HCT116 (cell line): ENCODE results near the gene KANSL1. TPM values are rescaled to one million over a fixed set of nuclear protein-coding genes. Genes with fewer than 3 reads are reported as not detected.

Experiments
- ATAC-seq: fragments of 200-7000 bp; cut with Tn5 transposase; 2 replicates; pipeline ENCODE4 v1.9.1; 2020; ENCODE audit warnings: mild to moderate bottlenecking, moderate library complexity
- BruUV-seq: library from RNA; stranded (reverse); fragments of 400-500 nt; replicated peaks from 2 replicates; lab custom pipeline; 2021; lab: Mats Ljungman, UMichigan
- CTCF ChIA-PET: fragments of 300-600 bp; sonication (Branson Sonifier 250); formaldehyde crosslinking; loops from one replicate; lab custom pipeline; 2021; ENCODE audit warnings: antibody characterized with exemption; lab: Charles Lee
- POLR2A ChIA-PET: fragments of 300-600, 350-600 bp; sonication (Branson Sonifier 250); formaldehyde crosslinking; loops from one replicate; lab custom pipeline; 2021; ENCODE audit warnings: antibody characterized with exemption; lab: Charles Lee
- RAD21 ChIA-PET, 2 experiments: fragments of 300-600 bp; sonication (Branson Sonifier 250); formaldehyde crosslinking; loops; one replicate each; lab custom pipeline; 2023; ENCODE audit warnings: low total read pairs in 2 of 2; ENCODE audit not compliant: uncharacterized antibody in 2 of 2, unreplicated experiment in 2 of 2, low non-redundant PET in 1 of 2; lab: Charles Lee
- DNase-seq: peaks from one replicate; pipeline ENCODE4 v3.0.0-alpha.2; 2010; ENCODE audit warnings: low read depth, low spot score
- H2AFZ ChIP-seq: fragments of 200-600 bp; shearing (Covaris generic), sonication (generic); 2 replicates; pipeline ENCODE4 v1.6.1; 2017; ENCODE audit warnings: low read depth, mixed run types, mixed read lengths, antibody characterized with exemption, low read length; ENCODE audit not compliant: poor library complexity, severe bottlenecking
- H3K27ac ChIP-seq: 2 replicates; pipeline ENCODE4 v1.5.1; 2012; ENCODE audit warnings: low read depth, low read length
- H3K27me3 ChIP-seq: fragments of 200-600 bp; sonication (generic); 2 replicates; pipeline ENCODE4 v1.6.1; 2016; ENCODE audit warnings: mixed run types, low read length, mixed read lengths; ENCODE audit not compliant: insufficient read depth
- H3K36me3 ChIP-seq, 2 experiments: fragments of 200-500 bp in 1 of 2; fragments of 200-600 bp in 1 of 2; sonication (Bioruptor generic) in 1 of 2; sonication (generic) in 1 of 2; 2 replicates each; pipeline versions ENCODE4 v1.5.1 to v1.6.1; 2014 to 2016; ENCODE audit warnings: low read length in 2 of 2, inconsistent platforms in 1 of 2, mixed read lengths in 1 of 2, mixed run types in 1 of 2; ENCODE audit not compliant: insufficient read depth in 2 of 2, control insufficient read depth in 1 of 2
- H3K4me1 ChIP-seq, 2 experiments: fragments of 200-600 bp in 1 of 2; sonication (generic) in 1 of 2; 2 replicates each; pipeline versions ENCODE4 v1.5.1 to v1.6.1; 2012 to 2017; ENCODE audit warnings: low read length in 2 of 2, inconsistent platforms in 1 of 2, mild to moderate bottlenecking in 1 of 2, mixed read lengths in 1 of 2, mixed run types in 1 of 2, moderate library complexity in 1 of 2; ENCODE audit not compliant: insufficient read depth in 2 of 2, control insufficient read depth in 1 of 2
- H3K4me2 ChIP-seq: fragments of 200-600 bp; sonication (generic); 2 replicates; pipeline ENCODE4 v1.6.1; 2017; ENCODE audit warnings: mixed run types, low read length, mixed read lengths
- H3K4me3 ChIP-seq, 2 experiments: fragments of 200-600 bp in 1 of 2; sonication (generic) in 1 of 2; replicated peaks in 1 of 2; 2 replicates each; pipeline ENCODE4 v1.5.1; 2011 to 2016; ENCODE audit warnings: low read length in 2 of 2, control low read depth in 1 of 2, low read depth in 1 of 2, mild to moderate bottlenecking in 1 of 2, mixed read lengths in 1 of 2, mixed run types in 1 of 2
- H3K79me2 ChIP-seq: fragments of 200-600 bp; sonication (generic); 2 replicates; pipeline ENCODE4 v1.6.1; 2017; ENCODE audit warnings: mild to moderate bottlenecking, mixed run types, low read length, moderate library complexity, mixed read lengths; ENCODE audit not compliant: insufficient read depth
- H3K9ac ChIP-seq: fragments of 200-600 bp; sonication (generic); 2 replicates; pipeline ENCODE4 v1.6.1; 2016; ENCODE audit warnings: low read length, mixed read lengths
- H3K9me2 ChIP-seq: fragments of 200-600 bp; sonication (generic), shearing (Covaris generic); 2 replicates; pipeline ENCODE4 v1.6.1; 2017; ENCODE audit warnings: mixed run types, mild to moderate bottlenecking, moderate library complexity; ENCODE audit not compliant: insufficient read depth
- H3K9me3 ChIP-seq, 2 experiments: fragments of 200-500 bp in 1 of 2; fragments of 200-600 bp in 1 of 2; sonication (Bioruptor generic) in 1 of 2; sonication (generic) in 1 of 2; 2 replicates each; pipeline ENCODE4 v1.6.1; 2014 to 2017; ENCODE audit warnings: low read length in 2 of 2, mixed read lengths in 2 of 2, inconsistent platforms in 1 of 2, low read depth in 1 of 2, mild to moderate bottlenecking in 1 of 2, mixed run types in 1 of 2, moderate library complexity in 1 of 2; ENCODE audit not compliant: control insufficient read depth in 1 of 2, insufficient read depth in 1 of 2
- H4K20me1 ChIP-seq: fragments of 200-600 bp; sonication (generic), shearing (Covaris generic); 2 replicates; pipeline ENCODE4 v1.6.1; 2017; ENCODE audit warnings: mixed run types, mild to moderate bottlenecking, moderate library complexity; ENCODE audit not compliant: insufficient read depth
- CBX3 ChIP-seq: IDR thresholded peaks from 2 replicates; pipeline ENCODE4 v1.6.1; 2012; ENCODE audit warnings: low read depth
- CEBPB ChIP-seq: IDR thresholded peaks from 2 replicates; pipeline ENCODE4 v1.6.1; 2012; ENCODE audit warnings: low read depth
- EZH2 ChIP-seq: fragments of 200-600 bp; sonication (generic); IDR thresholded peaks from 2 replicates; pipeline ENCODE4 v1.6.1; 2017; ENCODE audit warnings: antibody characterized with exemption, mixed run types
- EZH2phosphoT487 ChIP-seq: fragments of 200-600 bp; IDR thresholded peaks from 2 replicates; pipeline ENCODE4 v1.6.1; 2018; ENCODE audit warnings: antibody characterized with exemption, borderline replicate concordance
- FOSL1 ChIP-seq: IDR thresholded peaks from 2 replicates; pipeline ENCODE4 v1.6.1; 2012; ENCODE audit warnings: low read depth
- SIN3A ChIP-seq: IDR thresholded peaks from 2 replicates; pipeline ENCODE4 v1.6.1; 2012; ENCODE audit warnings: low read depth
- SRF ChIP-seq: IDR thresholded peaks from 2 replicates; pipeline ENCODE4 v1.6.1; 2012; ENCODE audit warnings: low read depth
- ZNF274 ChIP-seq: fragments of 200-500 bp; sonication (Bioruptor generic); IDR thresholded peaks from 2 replicates; pipeline ENCODE4 v1.6.1; 2014; ENCODE audit warnings: mild to moderate bottlenecking, low read depth, low read length, inconsistent platforms
- intact Hi-C: fragments of 100-400 bp; cut with micrococcal nuclease; formaldehyde crosslinking; loops from 2 replicates; pipeline ENCODE4 v1.10.0; 2022
- total RNA-seq: library from RNA; stranded (reverse); gene quantifications from one replicate; pipeline ENCODE4 v1.2.1, GENCODE V29; 2021; ENCODE audit not compliant: unreplicated experiment
- TF ChIP-seq, protein P1 (sequence below), 3 experiments: fragments of 200-600 bp in 1 of 3; sonication (generic) in 1 of 3; IDR thresholded peaks in 2 of 3; conservative IDR thresholded peaks in 1 of 3; 2 replicates each; pipeline ENCODE4 v1.5.1; 2012 to 2017; ENCODE audit warnings: low read depth in 2 of 3, low read length in 2 of 3, antibody characterized with exemption in 1 of 3, borderline replicate concordance in 1 of 3, control low read depth in 1 of 3, mild to moderate bottlenecking in 1 of 3, mixed read lengths in 1 of 3, mixed run types in 1 of 3, moderate library complexity in 1 of 3; ENCODE audit not compliant: insufficient read depth in 1 of 3
- TF ChIP-seq, protein P2 (sequence below): IDR thresholded peaks from 2 replicates; pipeline ENCODE4 v1.6.1; 2012

Gene KANSL1
- total RNA-seq, 1 experiment from 2014 or later = 77.5 TPM

- Histone ChIP-seq H3K9me2 (no peaks in the 10 kb centered on the region), H3K4me1 (no peaks in the 10 kb centered on the region), H3K9ac (no peak overlapping the region), H3K27me3 (no peaks in the 10 kb centered on the region)
- no peak for ATAC-seq
- ChIA-PET POLR2A (no interaction called here), CTCF (no interaction called here)
- no TSS peak for BruUV-seq
- TF ChIP-seq, protein P1, sequence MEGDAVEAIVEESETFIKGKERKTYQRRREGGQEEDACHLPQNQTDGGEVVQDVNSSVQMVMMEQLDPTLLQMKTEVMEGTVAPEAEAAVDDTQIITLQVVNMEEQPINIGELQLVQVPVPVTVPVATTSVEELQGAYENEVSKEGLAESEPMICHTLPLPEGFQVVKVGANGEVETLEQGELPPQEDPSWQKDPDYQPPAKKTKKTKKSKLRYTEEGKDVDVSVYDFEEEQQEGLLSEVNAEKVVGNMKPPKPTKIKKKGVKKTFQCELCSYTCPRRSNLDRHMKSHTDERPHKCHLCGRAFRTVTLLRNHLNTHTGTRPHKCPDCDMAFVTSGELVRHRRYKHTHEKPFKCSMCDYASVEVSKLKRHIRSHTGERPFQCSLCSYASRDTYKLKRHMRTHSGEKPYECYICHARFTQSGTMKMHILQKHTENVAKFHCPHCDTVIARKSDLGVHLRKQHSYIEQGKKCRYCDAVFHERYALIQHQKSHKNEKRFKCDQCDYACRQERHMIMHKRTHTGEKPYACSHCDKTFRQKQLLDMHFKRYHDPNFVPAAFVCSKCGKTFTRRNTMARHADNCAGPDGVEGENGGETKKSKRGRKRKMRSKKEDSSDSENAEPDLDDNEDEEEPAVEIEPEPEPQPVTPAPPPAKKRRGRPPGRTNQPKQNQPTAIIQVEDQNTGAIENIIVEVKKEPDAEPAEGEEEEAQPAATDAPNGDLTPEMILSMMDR (IDR thresholded peaks at IDR 0.05 in 2 of 3, conservative IDR thresholded peaks at IDR 0.05 in 1 of 3; ENCODE audit: borderline replicate concordance in 1 of 3, insufficient read depth in 1 of 3, low read depth in 2 of 3, low read length in 2 of 3) = no peak
- TF ChIP-seq SRF = no peak
- no peak for TF ChIP-seq SIN3A
- no peak for TF ChIP-seq FOSL1
- no peak for TF ChIP-seq CBX3
- TF ChIP-seq ZNF274 = no peak
- no peak for TF ChIP-seq CEBPB
- TF ChIP-seq, protein P2, sequence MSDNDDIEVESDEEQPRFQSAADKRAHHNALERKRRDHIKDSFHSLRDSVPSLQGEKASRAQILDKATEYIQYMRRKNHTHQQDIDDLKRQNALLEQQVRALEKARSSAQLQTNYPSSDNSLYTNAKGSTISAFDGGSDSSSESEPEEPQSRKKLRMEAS = no peak
- no peak for TF ChIP-seq EZH2
- TF ChIP-seq EZH2phosphoT487 = no peak
- TF ChIP-seq, all 23 proteins: peak for 0
- Histone ChIP-seq H3K79me2 (no peaks in the 10 kb centered on the region), H4K20me1 (no peaks in the 10 kb centered on the region), H3K4me2 (no peak overlapping the region), H3K4me3 (no peak overlapping the region), H3K9me3 (no peaks in the 10 kb centered on the region), H3K27ac (no peak overlapping the region), H3K36me3 (no peaks in the 10 kb centered on the region), H2AFZ (no peak overlapping the region)
- RAD21 ChIA-PET = no interaction called here
- DNase-seq = no peak
- intact Hi-C loops = no loop called here
Measured at GRCh38 chr17:45995627-45996270, 197.5 kb downstream of the KANSL1 start.
